KOPT-K1 (cell line): ENCODE measurements around the gene MIF.
"Not testable (repeated sequence)": the region's sequence is repeated elsewhere in the genome, so short reads cannot be mapped to it uniquely, and the experiment has no call there.

ENCODE experiments used
- H3K27ac ChIP-seq: fragments of 200-600 bp; sonication (generic); 2 replicates; pipeline ENCODE4 v1.5.1; 2016; ENCODE audit warnings: antibody characterized with exemption, mild to moderate bottlenecking, low read depth, low read length; ENCODE audit not compliant: poor library complexity, severe bottlenecking
- H3K36me3 ChIP-seq: fragments of 200-600 bp; sonication (generic); 2 replicates; pipeline ENCODE4 v1.5.1; 2017; ENCODE audit warnings: antibody characterized with exemption, mild to moderate bottlenecking, low read length, moderate library complexity; ENCODE audit not compliant: insufficient read depth
- H3K9me3 ChIP-seq: fragments of 200-600 bp; sonication (generic); 2 replicates; pipeline ENCODE4 v1.5.1; 2017; ENCODE audit warnings: antibody characterized with exemption, low read length, mild to moderate bottlenecking; ENCODE audit not compliant: insufficient read depth, poor library complexity, severe bottlenecking

Gene MIF

DNA sequence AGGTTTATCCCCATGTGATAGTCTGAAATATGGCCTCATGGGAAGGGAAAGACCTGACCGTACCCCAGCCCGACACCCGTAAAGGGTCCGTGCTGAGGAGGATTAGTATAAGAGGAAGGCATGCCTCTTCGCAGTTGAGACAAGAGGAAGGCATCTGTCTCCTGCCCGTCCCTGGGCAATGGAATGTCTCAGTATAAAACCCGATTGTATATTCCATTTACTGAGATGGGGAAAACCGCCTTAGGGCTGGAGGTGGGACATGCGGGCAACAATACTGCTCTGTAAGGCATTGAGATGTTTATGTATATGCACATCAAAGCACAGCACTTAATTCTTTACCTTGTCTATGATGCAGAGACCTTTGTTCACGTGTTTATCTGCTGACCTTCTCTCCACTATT lies 13.2 kb downstream of the MIF start:
- not testable (repeated sequence) for H3K9me3 ChIP-seq, H3K36me3 ChIP-seq, H3K27ac ChIP-seq

DNA sequence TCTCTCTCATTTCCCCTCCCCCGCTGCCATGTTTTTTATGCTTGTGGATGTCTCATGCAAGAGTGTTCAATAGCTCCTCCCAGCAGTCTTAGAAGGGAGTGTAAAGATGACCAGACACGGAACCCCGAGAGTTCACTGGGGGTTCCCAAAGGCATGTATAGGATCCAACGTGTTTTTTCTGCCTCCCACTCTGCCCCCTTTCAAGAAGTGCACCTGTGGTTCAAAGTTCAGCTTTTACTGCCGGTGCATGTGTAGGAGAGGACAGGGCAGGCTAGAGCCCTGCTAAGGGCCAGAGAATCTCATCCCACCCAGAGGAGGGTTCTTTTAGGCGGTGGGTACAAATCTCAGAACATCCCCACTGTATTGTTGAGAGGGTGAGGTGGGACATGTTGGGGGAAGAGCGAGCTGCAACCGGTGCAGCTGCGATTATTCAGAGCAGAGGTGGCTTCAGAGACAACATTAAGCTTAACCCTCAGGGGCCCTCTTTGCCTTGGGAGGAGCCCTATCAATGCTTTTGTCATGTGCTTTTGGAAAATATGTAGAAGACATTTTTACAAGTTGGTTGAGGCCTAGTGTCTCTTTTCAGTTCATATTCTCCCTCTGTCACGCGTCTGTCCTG lies 14.5 kb downstream of the MIF start:
- no peaks in the 10 kb centered on the region for H3K9me3 ChIP-seq
- H3K36me3 ChIP-seq = no peaks in the 10 kb centered on the region
- no peak overlapping the region for H3K27ac ChIP-seq

DNA sequence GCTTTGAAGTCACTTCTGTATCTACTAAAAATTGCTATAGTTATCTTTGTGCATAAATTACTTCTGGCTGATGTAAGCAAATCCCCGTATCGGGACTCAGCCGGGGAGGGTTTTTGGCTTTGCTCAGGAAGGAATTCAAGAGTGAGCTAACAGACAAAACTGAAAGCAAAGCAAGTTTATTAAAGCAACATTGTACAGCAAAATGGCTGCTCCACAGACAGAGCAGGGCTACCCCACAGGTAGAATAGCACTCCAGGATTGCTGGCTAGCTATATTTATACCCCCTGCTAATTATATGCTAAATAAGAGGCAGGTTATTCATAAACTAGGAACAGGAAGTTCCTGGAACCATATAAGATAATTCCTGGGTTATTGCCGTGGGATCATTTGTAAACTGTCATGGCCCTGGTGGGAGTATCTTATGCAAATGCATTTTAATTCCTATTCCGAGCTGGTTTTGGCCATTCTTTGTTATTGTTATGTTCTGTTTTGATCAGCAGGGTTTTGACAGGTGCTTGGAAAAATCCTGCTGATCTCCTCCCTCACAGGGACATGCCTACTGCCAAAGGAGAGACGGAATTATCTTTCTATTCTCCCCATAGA lies 15.2 kb downstream of the MIF start:
- Histone ChIP-seq H3K9me3 (no peaks in the 10 kb centered on the region), H3K36me3 (no peaks in the 10 kb centered on the region), H3K27ac (no peak overlapping the region)

GRCh38 chr22:23910496-23911190 lies 16.5 kb downstream of the MIF start:
- Histone ChIP-seq H3K27ac (no peak overlapping the region), H3K36me3 (no peaks in the 10 kb centered on the region), H3K9me3 (no peaks in the 10 kb centered on the region)

DNA sequence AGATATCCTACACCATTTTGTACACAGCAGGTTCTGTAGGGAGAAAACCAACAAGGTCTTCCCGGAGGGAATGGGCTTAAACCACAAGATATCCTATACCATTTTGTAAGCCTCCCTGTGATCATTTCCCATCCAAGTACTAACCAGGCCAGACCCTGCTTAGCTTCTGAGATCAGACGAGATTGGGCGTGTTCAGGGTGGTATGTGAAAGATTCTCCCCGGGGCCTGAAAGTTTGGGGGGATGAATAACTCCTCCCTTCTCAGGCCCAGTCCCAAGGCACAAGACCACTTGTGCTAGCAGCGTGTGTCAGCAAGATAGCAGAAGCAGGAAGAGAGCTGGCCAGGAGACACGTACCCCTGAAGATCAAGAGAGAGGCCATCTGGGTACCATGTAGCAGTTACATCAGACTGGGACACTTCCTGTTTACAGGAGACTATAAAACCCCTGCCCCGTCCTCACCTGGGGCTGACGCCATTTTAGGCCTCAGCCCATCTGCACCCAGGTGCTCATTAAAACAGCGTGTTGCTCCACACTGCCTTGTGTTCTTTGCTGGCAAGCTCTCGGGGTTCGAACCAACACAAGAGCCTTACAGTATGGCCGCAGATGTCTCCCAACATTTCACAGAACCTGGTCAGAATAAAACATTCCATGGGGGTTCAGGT lies 17.3 kb downstream of the MIF start:
- no peaks in the 10 kb centered on the region for H3K9me3 ChIP-seq
- no peak overlapping the region for H3K27ac ChIP-seq
- H3K36me3 ChIP-seq = no peaks in the 10 kb centered on the region

GRCh38 chr22:23912293-23912903 lies 18.2 kb downstream of the MIF start:
- H3K36me3 ChIP-seq = no peaks in the 10 kb centered on the region
- H3K27ac ChIP-seq = no peak overlapping the region

GRCh38 chr22:23913306-23913660 lies 19.1 kb downstream of the MIF start:
- H3K27ac ChIP-seq = peak overlapping the region; percentile 94
- no peaks in the 10 kb centered on the region for H3K9me3 ChIP-seq
- H3K36me3 ChIP-seq = 0 out of 2 replicates have a peak, but pooled peaks cover under 1% of the 10 kb centered on the region

More at GRCh38 chr22:23912293-23912903, 18.2 kb downstream of the MIF start:
- H3K9me3 ChIP-seq = no peaks in the 10 kb centered on the region

- Histone ChIP-seq H3K27ac (peak overlapping the region; percentile 94), H3K9me3 (no peaks in the 10 kb centered on the region), H3K36me3 (0 out of 2 replicates have a peak, but pooled peaks cover 5% of the 10 kb centered on the region)
Observed at GRCh38 chr22:23913661-23914353, 19.6 kb downstream of the MIF start.

GRCh38 chr22:23915290-23915689 lies 21.1 kb downstream of the MIF start:
- Histone ChIP-seq H3K9me3 (no peaks in the 10 kb centered on the region), H3K36me3 (peaks cover 5% of the 10 kb centered on the region; the same call in 1 of the 2 replicates), H3K27ac (no peak overlapping the region)

DNA sequence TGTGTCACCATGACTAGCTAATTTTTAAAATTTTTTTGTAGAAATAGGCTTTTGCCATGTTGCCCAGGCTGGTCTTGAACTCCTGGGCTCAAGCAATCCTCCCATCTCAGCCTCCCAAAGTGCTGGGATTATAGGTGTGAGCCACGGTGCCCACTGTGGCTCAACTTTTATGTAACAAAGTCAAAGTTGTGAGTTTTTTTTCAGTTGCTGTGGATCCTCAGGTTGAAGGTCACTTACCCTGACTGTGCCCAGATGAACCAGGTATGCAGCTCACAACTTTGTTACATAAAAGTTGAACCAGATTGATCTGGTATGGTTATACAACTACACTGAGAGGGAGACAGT lies 26.1 kb downstream of the MIF start:
- H3K27ac ChIP-seq, H3K9me3 ChIP-seq: not testable (repeated sequence)
- H3K36me3 ChIP-seq = peaks cover 31% of the 10 kb centered on the region; the same call in 1 of the 2 replicates

DNA sequence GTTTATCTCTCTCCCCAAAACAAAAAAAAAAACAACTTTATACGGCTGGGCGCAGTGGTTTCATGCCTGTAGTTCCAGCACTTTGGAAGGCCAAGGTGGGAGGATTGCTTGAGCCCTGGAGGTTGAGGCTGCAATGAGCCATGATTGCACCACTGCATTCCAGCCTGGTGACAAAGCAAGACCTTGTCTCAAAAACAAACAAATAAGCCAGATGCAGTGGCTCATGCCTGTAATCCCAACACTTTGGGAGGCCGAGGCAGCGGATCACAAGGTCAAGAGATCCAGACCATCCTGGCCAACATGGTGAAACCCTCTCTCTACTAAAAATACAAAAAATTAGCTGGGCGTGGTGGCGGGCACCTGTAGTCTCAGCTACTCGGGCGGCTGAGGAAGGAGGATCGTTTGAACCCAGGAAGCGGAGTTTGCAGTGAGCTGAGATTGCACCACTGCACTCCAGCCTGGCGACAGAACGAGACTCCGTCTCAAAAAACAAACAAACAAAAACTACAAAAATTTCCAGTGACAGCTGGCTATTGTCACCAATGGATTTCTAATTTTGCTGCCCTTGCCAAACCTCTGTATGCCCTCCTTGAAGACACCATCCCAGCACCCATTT lies 27.5 kb downstream of the MIF start:
- Histone ChIP-seq H3K9me3 (peaks cover 18% of the 10 kb centered on the region), H3K36me3 (peaks cover 45% of the 10 kb centered on the region; the same call in 1 of the 2 replicates)
- H3K27ac ChIP-seq = not testable (repeated sequence)

- H3K36me3 ChIP-seq = peaks cover 57% of the 10 kb centered on the region; the same call in 1 of the 2 replicates
- H3K27ac ChIP-seq = no peak overlapping the region
Observed at GRCh38 chr22:23922921-23923320, 28.7 kb downstream of the MIF start.

GRCh38 chr22:23925020-23925606 lies 30.9 kb downstream of the MIF start:
- H3K9me3 ChIP-seq = peaks cover 22% of the 10 kb centered on the region
- peaks cover 69% of the 10 kb centered on the region; the same call in 1 of the 2 replicates for H3K36me3 ChIP-seq
- no peak overlapping the region for H3K27ac ChIP-seq

More at GRCh38 chr22:23922921-23923320, 28.7 kb downstream of the MIF start:
- peaks cover 20% of the 10 kb centered on the region for H3K9me3 ChIP-seq

DNA sequence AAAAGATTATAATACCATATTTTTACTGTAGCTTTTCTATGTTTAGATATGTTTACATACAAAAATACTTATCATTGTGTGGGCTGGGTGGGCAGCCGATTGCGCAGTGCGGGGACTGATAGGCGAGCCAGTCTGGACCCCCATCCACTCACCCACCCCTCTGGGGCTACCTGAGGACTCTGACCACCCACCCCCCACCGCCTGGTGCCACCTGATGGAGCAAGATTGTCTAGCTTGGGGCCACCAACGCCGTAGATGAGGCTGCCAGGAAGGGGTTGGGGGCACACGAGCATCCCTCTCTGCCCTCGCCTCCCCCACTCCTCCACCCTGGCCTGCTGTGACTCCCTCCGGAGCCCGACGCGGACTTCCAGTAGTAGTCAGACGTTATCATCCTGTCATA lies 32.4 kb downstream of the MIF start:
- H3K9me3 ChIP-seq = peaks cover 29% of the 10 kb centered on the region
- H3K27ac ChIP-seq = no peak overlapping the region
- peaks cover 76% of the 10 kb centered on the region; the same call in 1 of the 2 replicates for H3K36me3 ChIP-seq
